ENCODE data around the gene ZNF618. TPM values are rescaled to one million over a fixed set of nuclear protein-coding genes. Genes with fewer than 3 reads are reported as not detected.

The ZNF618 gene
- total RNA-seq, 1 experiment from 2014 or later, result not detected

Other genes starting within 250 kb of the ZNF618 start
- not detected in 2 replicates for gene AMBP, start 202.0 kb downstream of the ZNF618 start, total RNA-seq (2014; rRNA removed; shearing (Covaris generic); ENCODE audit: low replicate concordance)
- gene KIF12, start 223.0 kb downstream of the ZNF618 start, total RNA-seq (2014; rRNA removed; shearing (Covaris generic); ENCODE audit: low replicate concordance), result not detected in 2 replicates

Measured in Karpas-422 (cell line).